ENCODE data around the gene ATXN7L1.

- TF ChIP-seq TARDBP (IDR thresholded peaks at IDR 0.05) (no peak), SP1 (IDR thresholded peaks at IDR 0.05) (no peak), FOXM1 (IDR thresholded peaks at IDR 0.05; ENCODE audit: borderline replicate concordance) (no peak), PKNOX1 (IDR thresholded peaks at IDR 0.05) (no peak), BHLHE40 (IDR thresholded peaks at IDR 0.05; ENCODE audit: borderline replicate concordance) (no peak), CTBP1 (IDR thresholded peaks at IDR 0.05; ENCODE audit: borderline replicate concordance) (no peak), FOXA1 (IDR thresholded peaks at IDR 0.05) (no peak), NFRKB (IDR thresholded peaks at IDR 0.05) (no peak), ARNT (IDR thresholded peaks at IDR 0.05) (no peak), L3MBTL2 (conservative IDR thresholded peaks at IDR 0.05) (no peak)
Measured at GRCh38 chr7:105776068-105776790, 100.2 kb downstream of the ATXN7L1 start.

Data from HEK293T (cell line).